IPS DF 19.7 (cell line): ENCODE data around the gene ZFPM1.

ENCODE experiments used
- DNase-seq: peaks from one replicate; pipeline ENCODE4 v3.0.0-alpha.2; 2013; ENCODE audit warnings: low read depth, low spot score

Gene ZFPM1

GRCh38 chr16:88537859-88538258 is 84.8 kb downstream of the ZFPM1 start:
- DNase-seq, result no peak

DNA sequence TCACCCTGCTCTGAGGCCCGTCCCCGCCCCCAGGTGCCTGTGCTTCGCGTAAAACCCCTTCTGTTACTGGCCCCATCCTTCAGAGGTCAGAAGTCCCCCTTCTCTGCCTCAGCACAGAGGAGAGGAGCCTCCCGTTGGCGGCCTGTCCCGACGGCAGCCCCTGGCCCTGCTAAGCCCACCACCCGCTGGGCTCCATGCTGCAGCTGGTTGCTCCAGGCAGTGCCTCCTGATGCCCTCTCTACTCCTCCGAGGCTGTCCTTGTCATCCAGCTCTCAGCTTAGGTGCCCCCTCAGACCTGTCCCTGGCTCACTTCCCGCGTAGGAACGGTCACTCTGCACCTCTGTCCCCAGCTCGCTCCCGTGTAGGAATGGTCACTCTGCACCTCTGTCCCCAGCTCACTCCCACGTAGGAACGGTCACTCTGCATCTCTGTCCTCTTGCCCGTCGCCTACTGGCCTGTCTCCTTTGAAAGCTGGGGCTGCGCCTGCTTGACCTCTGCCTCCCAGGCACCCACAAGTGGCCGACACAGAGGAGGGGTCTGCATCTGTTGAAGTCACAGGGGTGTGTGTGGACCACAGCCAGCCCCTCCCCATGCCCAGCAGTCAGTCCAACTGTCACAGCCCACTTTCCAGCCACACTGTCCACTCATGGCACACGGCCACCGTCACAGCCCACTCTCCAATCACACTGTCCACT is 85.4 kb downstream of the ZFPM1 start:
- no peak for DNase-seq

DNA sequence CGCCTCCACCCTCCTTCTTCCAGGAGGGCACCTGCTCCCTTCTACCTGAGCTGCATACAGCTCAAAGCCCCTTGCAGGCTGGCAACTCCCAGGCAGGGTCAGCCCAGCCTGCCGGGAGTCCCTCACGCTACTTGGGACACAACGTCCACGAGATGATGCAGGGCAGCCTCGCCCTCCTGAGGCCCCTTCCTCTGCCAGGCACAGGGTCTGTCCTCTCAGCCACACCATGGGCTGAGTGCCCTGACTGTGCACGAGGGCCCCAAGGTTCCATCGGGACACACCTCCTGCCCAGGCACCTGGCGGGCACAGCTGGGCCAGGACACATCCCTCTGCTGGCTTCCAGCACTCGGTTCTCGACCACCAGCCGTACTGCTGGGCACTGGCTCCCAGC is 86.2 kb downstream of the ZFPM1 start:
- DNase-seq, result no peak

- DNase-seq, result no peak
Observed at GRCh38 chr16:88539652-88540345, 86.7 kb downstream of the ZFPM1 start.

DNA sequence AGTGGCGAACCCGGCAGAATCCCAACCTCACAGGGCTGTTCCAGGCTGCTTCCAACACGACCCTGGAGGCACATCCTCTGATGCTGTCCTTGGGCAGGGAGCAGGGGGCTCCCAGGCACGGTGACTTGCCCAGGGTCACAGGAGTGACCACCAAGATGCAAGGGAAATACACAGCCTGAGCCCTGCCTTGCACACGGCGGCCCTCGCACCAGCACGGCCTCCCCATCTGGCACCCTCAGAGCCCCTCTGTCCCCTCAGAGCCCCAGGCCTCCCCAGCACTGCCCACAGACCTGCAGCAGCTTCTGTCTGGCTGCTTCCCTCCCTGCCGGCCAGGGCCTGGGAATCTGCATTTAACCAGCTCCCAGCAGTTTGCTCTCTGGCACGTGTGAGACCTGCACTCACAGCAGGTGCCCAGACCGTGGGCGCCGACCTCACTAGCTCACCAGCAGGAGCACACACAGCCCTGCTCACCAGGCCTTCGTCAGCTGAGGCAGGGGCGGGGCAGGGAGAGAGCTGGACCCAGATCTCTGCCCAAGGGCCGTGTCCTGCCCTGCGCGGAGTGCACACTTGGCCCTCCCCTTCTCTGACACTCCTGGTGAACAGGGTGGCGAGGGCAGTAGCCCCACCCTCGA is 87.4 kb downstream of the ZFPM1 start:
- no peak for DNase-seq

DNA sequence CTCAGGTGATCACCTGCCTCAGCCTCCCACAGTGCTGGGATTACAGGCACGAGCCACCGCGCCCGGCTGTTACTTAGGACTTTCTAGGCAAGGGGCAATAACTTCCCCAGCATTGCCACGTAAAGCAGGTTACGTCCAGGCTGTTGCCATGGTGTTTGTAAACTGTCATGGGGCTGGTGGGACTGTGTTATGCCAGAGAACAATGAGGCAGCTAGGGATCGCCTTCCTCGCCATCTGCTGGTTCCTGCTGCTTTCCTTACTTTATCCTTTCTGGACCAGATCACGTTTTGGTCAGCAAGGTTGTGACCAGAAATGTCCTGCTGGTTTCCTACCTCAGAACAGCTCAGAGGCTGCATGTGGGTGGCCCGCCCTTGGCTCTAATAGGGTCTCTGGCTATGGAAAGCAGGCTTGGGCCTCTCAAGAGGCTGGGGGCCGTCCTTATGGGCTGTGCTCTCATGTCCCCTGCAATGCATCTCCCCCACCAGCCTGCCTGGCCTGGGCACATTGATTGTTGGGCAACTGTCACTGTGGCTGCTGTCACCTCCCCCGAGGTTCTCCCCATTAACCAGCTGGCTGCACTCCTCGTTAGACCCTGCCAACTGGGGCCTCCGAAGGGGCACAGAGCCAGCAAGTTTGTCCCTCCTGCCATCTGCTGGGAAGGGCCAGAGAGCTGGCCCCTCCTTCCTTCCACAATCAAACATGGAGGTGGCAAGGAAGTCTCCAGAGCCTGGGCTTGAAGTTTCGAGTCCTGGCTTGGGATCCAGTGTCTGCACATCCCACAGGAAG is 88.9 kb downstream of the ZFPM1 start:
- no peak for DNase-seq

DNA sequence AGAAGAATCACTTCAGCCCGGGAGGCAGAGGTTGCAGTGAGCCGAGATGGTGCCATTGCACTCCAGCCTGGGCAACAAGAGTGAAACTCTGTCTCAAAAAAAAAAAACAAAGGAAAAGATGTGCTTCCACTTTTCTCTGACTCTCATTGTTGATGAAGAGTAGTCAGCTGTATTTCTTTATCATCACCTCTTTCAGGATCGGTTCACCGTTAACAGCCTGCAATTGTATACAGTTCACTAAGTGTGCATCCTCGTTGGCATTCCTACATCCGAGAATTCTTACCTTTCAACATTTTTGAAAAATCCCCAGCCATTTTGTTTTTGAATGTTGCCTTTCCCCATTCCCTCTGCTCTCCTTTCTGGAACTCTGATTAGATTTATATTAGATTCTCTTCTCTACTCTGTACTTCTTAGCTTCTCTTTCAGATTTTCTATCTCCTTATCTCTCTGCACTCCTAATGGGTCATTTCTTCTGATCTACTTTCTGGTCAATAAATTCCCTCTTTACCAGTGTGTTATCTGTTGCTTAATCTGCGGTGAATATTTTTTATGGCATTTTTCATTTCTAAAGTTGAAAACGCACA is 90.2 kb downstream of the ZFPM1 start:
- no peak for DNase-seq

- no peak for DNase-seq
Observed at GRCh38 chr16:88545781-88546180, 92.7 kb downstream of the ZFPM1 start.

DNA sequence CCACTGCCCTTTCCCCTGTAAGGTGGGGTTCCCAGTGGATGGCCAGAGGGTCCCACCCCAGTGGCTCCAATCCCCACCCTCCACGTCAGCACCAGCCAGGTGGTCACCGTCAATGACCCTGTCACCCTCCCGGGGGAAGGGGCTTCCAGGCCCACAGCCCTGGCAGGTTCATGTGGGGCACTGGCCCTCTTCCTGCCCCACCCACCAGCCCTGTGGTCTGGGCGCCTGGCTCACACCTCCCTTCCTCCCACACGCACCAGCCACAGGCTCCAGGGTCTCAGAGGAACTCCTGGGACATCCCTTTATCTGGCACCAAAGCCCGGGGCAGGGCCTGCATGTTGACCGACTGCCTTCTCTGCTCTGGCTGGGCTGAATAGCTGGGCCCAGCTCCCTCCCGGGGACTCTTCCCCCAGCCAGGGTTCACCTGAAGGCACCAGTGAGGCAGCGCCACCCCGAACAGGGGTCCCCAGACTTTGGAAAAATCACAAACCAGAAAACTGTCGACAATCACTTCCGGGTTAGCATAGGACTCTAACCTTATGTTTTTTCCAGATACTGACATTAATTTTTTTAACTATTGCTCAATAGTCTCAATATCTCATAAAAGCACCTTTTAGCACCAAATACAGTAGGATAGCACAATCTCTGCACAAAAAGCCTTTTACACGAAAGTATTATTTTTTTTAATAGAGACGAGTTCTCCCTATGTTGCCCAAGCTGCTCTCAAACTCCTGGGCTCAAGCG is 95.2 kb downstream of the ZFPM1 start:
- no peak for DNase-seq

GRCh38 chr16:88548985-88549384 is 95.9 kb downstream of the ZFPM1 start:
- no peak for DNase-seq

- DNase-seq, result no peak
Observed at GRCh38 chr16:88549671-88550245, 96.7 kb downstream of the ZFPM1 start.

DNA sequence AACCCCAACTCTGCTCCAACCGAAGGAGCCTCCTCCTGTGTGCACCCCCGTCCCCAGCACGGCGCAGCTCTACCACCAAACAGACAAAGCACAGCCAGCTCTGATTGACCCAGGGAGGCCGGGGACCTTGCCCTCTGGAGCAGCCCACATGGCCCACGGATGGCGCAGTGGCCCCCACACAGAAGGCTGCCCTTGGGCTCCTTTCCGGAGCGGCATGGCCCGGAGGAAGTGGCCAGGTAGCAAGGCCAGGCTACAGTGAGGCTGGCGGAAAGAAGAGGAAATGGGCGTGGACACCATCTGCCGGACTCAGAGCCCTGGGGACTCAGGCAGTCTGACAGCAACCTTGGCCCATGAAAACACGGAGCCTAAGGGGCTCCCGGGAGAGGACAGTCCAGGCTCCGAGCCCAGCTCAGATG is 97.2 kb downstream of the ZFPM1 start:
- no peak for DNase-seq

- no peak for DNase-seq
Observed at GRCh38 chr16:88552166-88552565, 99.1 kb downstream of the ZFPM1 start.

GRCh38 chr16:88552815-88553214 is 99.7 kb downstream of the ZFPM1 start:
- DNase-seq, result no peak

DNA sequence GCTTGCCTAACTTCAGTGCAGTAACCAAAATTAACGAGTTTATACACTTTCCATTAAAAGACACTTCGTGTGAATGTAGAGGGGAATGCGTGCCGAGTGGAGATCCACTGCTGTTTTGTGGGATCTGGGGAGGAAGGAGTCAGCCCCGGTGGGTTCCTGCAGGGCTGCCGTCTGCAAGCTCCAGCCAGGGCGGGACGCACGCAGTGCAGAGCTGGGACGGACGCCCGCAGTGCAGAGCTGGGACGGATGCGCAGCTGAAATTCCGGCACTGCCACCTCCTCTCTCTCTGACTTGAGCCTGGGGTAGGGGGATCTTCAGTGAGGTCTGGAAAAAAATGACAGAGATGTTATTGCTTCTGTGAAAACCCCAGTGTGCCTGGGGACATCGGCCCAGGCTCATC is 100.7 kb downstream of the ZFPM1 start:
- DNase-seq, result no peak

DNA sequence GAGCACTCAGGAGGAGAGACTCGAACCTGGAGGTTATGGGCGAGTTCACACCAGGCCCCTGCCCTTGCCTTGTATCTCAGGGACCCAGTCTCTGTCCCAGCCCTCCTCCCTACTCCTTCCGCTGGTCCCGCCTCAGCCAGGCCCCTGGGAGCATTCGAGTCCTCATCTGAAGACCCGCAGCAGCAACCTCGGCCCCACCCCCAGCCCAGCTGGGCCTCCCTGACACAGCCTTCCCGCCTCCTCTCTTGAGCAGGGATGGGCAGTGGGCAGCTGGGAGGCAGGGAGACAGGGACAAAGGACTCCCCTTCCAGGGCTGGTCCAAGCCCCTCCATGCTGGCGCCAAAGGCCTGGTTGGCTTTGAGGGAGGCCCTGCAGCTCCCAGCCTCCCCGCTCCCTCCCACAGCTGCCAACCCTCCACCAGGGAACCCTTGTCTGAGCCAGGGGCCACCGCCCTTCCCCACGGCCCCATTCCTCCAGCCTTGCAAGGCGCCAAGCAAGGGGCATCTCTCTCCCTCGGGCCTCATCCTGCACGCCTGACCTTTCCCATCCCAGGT is 101.7 kb downstream of the ZFPM1 start:
- DNase-seq, result no peak

- DNase-seq, result no peak
Observed at GRCh38 chr16:88556294-88556988, 103.4 kb downstream of the ZFPM1 start.

DNA sequence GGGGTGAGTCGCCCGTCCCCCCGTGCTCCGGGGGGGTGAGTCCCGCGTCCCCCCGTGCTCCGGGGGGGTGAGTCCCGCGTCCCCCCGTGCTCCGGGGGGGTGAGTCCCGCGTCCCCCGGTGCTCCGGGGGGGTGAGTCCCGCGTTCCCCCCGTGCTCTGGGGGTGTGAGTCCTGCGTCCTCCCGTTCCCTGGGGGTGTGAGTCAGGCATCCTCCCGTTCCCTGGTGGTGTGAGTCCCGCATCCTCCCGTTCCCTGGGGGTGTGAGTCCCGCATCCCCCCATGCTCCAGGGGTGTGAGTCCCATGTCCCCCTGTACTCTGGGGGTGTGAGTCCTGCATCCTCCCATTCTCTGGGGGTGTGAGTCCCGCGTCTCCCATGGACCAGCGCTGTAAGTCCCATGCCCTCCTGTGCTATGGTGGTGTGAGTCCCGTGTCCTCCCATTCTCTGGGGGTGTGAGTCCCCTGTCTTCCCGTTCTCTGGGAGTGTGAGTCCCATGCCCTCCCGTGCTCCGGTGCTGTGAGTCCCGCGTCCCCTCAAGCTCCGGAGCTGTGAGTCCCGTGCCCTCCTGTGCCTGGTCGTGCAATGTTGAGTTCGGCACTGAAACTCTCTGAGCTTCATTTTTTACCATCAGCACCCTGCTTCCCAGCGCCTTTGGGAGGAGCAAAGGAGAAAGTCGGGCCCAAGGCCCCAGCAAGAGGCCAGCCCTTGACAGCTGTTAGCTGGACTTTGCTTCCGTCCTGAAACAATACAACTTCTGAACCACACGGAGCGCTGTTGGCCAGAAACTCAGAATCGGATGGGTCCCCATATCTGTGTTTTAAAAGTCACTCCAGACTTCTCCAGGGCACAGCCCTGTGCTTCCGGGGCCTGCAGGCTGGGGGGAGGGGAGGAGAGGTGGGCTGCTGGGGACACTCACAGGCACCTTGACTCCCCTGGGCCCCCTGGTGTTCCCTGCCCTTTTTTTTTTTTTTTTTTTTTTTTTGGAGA is 105.7 kb downstream of the ZFPM1 start:
- DNase-seq, result no peak
